WTC11 (cell line): ENCODE data around the gene AKAP1.

Experiments
- AFF4 ChIP-seq: sonication (generic); formaldehyde crosslinking; IDR thresholded peaks from 2 replicates; pipeline ENCODE4 v1.8.1; 2023; ENCODE audit warnings: mild to moderate bottlenecking, missing genetic modification reagents, borderline replicate concordance
- CREB1 ChIP-seq: sonication (generic); formaldehyde crosslinking; IDR thresholded peaks from 2 replicates; pipeline ENCODE4 v1.8.0; 2023; ENCODE audit warnings: mild to moderate bottlenecking, missing genetic modification reagents
- CTCF ChIP-seq: fragments of 200-600 bp; IDR thresholded peaks from 2 replicates; pipeline ENCODE4 v1.8.0; 2022; ENCODE audit warnings: antibody characterized with exemption
- ERG ChIP-seq: fragments of 250-450 bp; sonication (Bioruptor Pico); IDR thresholded peaks from 2 replicates; pipeline ENCODE4 v1.8.0; 2021; ENCODE audit warnings: mild to moderate bottlenecking
- ETV6 ChIP-seq: sonication (generic); formaldehyde crosslinking; IDR thresholded peaks from 2 replicates; pipeline ENCODE4 v1.8.1; 2022; ENCODE audit warnings: mild to moderate bottlenecking, missing genetic modification reagents
- MAX ChIP-seq: sonication (generic); formaldehyde crosslinking; IDR thresholded peaks from 2 replicates; pipeline ENCODE4 v1.8.0; 2022; ENCODE audit warnings: mild to moderate bottlenecking, missing genetic modification reagents
- MLX ChIP-seq: sonication (generic); formaldehyde crosslinking; IDR thresholded peaks from 2 replicates; pipeline ENCODE4 v1.8.1; 2023; ENCODE audit warnings: mild to moderate bottlenecking, missing genetic modification reagents, moderate library complexity
- NFATC4 ChIP-seq: fragments of 250-450 bp; sonication (Bioruptor Pico); IDR thresholded peaks from 2 replicates; pipeline ENCODE4 v1.9.0; 2021; ENCODE audit warnings: mild to moderate bottlenecking
- SP1 ChIP-seq: sonication (generic); formaldehyde crosslinking; conservative IDR thresholded peaks from 2 replicates; pipeline ENCODE4 v1.8.1; 2022; ENCODE audit warnings: missing genetic modification reagents
- ZBTB21 ChIP-seq: sonication (generic); formaldehyde crosslinking; IDR thresholded peaks from 2 replicates; pipeline ENCODE4 v1.8.1; 2023; ENCODE audit warnings: mild to moderate bottlenecking, missing genetic modification reagents, borderline replicate concordance
- ZNF219 ChIP-seq: sonication (generic); formaldehyde crosslinking; IDR thresholded peaks from 2 replicates; pipeline ENCODE4 v1.8.0; 2023; ENCODE audit warnings: missing genetic modification reagents, mild to moderate bottlenecking, borderline replicate concordance

GRCh38 chr17:57160624-57161023 is 75.6 kb downstream of the AKAP1 start:
- TF ChIP-seq MLX (CRISPR knock-in tag), result no peak
- no peak for TF ChIP-seq SP1 (CRISPR knock-in tag)
- no peak for TF ChIP-seq CREB1
- no peak for TF ChIP-seq ZBTB21 (CRISPR knock-in tag)
- no peak for TF ChIP-seq MAX (CRISPR knock-in tag)
- no peak for TF ChIP-seq ETV6 (CRISPR knock-in tag)
- TF ChIP-seq ZNF219 (CRISPR knock-in tag), result no peak
- no peak for TF ChIP-seq AFF4 (CRISPR knock-in tag)
- TF ChIP-seq CTCF, result no peak
- no peak for TF ChIP-seq NFATC4
- TF ChIP-seq ERG (CRISPR knock-in tag), result no peak
